Left hindlimb (tissue), 1 donor: ENCODE data around the gene PLPPR2.
"Not testable (repeated sequence)": the region's sequence is repeated elsewhere in the genome, so short reads cannot be mapped to it uniquely, and the experiment has no call there.

Source experiments
- DNase-seq: peaks from one replicate; pipeline ENCODE4 v3.0.0-alpha.2; 2018

Gene PLPPR2

DNA sequence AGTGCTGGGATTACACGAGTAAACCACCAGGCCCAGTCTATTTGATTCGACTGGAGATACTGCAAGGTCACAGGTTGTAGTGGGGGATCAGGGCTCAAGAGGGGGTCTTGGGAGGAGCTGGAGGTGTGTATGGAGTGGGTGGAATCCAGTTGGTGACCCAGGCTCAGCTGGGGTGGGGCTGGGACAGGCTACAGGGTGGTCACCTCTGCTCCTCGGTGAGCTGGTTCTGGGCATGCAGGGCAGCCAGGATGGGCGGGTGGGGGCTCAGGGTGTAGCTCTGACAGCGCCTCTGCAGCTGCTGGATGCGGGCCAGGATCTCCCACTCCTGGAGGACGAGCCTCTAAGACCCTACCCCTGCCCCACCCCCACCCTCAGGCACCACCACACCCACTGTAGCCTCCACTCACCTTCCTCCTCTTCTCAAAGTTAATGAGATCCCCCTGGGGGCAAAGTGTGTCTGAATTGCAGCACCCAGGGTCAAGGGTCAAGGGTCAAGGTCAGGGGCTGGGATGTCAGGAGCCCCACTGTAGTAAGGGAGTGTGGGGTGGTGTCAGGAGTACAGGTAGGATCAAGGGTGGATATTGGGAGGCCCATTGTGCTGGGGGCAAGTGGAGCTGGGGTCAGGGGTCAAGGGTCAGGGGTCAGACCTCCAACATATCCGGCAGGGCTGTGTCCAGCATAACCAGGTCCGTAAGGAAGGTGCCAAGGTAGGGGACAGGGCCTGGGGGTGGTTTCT is 46.7 kb downstream of the PLPPR2 start:
- DNase-seq, result no peak

DNA sequence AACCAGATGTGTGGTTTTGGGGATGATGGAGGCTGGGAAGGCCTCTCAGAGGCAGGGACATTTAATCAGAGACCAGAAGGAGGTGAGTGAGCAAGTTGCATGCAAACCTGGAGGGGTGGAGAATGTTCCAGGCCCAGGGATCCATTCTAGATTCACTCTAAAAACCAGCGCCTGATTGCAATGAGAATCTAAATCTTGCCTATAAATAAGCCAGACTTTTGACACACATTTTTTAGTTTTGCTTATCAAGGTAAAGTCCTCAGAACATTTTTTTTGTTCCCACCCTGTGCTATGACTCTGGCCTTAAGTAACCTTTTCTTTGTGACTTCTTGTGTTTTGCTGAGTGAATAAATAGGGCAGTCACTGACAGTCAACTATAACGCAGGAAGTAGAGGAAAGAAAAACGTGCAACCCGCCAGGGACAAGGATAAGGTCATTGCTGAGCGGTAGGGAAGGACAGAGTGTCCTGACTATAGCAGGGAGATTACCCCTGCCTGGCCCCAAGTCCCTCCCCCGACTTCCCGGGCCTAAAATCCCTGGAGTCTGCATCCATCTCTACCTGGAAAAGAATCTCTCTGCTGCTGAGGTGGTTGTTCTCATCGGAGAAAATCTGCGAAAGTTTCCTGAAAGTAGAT is 49.5 kb downstream of the PLPPR2 start:
- DNase-seq, result no peak

DNA sequence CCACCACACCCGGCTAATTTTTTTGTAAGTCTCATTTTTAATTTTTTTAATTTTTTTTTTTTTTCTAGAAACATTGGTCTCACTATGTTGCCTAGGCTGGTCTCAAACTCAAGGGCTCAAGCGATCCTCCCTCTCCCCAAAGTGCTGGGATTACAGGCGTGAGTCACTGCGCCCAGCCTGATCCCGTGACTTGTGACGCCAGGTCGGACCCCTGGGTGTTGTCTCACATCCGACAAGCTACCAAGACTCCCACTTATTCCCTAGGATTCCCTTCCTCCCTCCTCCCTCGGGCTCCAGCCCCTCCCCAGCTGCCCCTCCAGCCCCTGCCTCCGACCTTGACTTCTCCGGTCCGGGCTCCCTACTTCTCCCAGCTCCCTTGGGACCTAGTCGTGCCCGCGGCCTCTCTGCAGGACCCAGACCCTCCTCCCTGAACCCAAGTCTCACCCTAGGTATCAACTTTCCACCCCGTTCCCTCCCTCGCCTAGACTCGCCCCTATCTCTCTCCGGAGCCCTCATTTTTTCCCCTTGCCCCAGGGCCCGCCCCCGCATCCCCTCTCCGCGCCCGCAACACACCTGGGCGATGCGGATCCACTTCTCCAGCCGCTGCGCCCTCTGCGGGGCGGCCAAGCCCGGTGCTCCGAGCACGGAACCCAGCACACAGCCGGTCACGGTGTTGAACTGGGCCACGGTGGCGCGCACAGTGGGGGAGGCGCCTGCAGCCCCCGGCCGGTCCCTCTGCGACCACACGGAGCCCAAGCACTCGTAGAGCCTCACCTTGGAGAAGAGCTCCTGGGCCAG is 50.8 kb downstream of the PLPPR2 start:
- DNase-seq, result no peak

DNA sequence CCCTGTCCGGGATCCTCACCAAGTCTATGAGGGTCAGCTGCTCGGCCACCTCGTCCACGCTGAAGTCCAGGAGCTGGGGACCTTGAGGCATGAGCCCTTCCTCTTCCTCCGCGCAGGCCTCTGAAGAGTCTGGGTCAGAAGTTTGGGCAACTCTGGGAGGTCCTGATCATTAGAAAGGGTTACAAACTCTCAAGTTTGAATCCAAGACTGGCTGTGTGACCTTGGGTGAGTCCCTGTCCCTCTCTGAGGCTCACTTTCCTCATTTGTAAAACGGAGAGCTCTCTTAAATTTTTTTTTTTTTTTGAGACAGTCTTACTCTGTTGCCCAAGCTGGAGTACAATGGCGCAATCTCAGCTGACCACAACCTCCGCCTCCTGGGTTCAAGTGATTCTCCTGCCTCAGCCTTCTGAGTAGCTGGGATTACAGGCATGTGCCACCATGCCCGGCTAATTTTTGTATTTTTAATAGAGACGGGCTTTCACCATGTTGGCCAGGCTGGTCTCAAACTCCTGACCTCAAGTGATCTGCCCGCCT is 51.5 kb downstream of the PLPPR2 start:
- DNase-seq, result not testable (repeated sequence)

DNA sequence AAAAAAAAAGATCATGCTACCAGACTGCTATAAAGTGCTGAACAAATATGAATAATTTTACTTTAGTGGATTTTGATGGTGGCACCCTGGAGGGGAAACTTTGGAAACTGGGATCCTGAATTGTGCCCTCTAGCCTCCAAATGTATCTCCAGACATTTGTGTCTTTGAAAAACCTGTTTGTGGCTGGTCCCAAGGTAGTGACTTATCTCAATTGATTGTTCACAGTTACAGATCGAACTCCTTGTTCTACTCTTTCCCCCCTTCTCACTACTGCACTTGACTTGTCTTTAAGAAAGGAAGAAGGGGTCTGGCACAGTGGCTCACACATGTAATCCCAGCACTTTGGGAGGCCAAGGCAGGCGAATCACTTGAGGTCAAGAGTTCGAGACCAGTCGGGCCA is 53.4 kb downstream of the PLPPR2 start:
- no peak for DNase-seq

DNA sequence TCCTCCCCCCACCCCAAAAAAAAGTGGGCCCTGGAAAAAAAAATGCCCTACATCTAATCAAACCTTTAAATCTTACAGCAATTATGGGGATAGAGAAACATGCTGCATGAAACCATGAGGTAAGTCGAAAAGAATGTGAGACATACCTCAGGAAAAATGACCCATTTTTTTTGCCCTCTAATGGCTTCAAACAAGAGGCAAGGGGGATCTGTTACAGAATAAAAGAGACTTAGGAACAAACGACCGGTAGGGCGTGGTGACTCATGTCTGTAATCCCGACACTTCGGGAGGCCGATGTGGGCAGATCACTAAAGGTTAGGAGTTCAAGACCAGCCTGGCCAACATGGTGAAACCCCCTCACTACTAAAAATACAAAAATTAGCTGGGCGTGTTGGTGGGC is 55.5 kb downstream of the PLPPR2 start:
- DNase-seq, result no peak

DNA sequence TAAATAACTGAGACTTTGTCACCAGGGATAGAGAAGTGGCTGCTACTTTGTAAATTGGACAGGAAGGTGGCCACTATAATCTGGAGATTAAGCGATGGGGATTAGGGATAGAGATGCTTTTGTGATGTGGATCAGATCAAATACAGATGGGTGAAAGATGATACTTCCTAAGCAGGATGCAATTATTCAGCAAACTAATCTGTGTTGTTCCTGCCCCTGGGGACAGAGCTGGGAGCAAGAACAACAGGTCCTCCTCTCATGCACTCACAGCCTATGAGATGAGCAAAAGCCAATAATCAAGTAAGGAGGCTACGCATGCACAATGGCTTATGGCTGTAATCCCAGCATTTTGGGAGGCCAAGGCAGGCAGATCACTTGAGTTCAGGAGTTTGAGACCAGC is 59.3 kb downstream of the PLPPR2 start:
- no peak for DNase-seq
